ENCODE data around the gene GHSR.

The GHSR gene

DNA sequence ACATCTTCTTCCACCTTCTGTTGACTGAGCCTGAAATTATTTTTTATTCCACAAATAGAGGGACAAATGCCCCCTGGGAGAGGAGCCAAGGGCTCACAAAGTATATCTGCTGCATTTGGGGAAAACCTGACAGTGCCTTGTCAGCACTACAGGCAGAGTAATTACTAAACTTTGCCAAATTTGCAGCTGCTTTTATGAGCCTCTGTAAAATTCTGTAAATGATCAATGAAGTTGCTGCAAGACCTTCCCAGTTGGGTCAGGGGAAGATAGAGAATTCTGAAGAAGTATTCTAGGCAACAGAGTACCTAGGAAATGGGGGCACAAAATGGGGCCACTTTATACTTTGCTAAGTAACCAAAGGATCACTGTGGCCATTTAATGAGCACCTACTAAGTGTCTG, 10.5 kb downstream of the GHSR start:
- no peak for DNase-seq

DNA sequence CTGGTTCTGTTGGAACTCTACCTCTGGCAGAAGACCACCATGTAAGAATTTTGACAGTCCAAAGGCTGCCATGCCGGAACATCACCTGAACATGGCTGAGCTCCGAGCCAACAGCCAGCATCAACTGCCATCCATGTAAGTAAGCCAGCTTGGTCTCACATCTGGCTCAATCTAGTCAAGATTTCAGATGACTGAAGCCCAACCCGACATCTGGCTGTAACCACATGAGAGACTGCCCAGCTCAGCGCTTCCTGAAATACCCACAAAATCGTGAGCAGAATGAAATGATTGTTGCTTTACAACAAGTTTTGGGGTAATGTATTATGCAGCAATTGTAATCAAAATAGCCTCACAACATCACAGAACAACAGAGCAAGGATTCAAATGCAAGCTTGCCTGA, 32.9 kb downstream of the GHSR start:
- no peak for DNase-seq

DNA sequence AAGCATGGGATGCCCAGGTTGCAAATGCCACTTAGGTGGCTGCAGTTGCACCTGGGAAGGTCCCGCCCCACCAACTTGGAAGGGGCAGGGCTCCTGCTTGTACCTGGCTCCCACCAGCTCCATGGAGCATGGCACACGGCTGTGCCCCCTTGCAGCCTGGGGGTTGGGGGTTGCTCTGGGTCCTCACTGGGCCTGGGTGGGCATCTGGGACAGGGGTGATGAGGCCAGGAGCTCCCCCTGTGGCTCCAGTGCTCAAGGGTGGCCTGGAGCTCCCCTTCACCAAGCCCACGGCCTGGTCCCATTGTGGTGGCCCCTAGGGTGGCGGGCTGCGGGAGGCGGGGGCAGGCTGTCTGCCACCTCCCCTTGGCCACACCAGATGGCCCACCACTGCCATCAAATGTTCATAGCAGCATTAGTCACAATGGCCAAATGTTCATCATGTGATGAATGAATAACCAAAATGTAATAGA, 36.7 kb downstream of the GHSR start:
- DNase-seq = no peak

DNA sequence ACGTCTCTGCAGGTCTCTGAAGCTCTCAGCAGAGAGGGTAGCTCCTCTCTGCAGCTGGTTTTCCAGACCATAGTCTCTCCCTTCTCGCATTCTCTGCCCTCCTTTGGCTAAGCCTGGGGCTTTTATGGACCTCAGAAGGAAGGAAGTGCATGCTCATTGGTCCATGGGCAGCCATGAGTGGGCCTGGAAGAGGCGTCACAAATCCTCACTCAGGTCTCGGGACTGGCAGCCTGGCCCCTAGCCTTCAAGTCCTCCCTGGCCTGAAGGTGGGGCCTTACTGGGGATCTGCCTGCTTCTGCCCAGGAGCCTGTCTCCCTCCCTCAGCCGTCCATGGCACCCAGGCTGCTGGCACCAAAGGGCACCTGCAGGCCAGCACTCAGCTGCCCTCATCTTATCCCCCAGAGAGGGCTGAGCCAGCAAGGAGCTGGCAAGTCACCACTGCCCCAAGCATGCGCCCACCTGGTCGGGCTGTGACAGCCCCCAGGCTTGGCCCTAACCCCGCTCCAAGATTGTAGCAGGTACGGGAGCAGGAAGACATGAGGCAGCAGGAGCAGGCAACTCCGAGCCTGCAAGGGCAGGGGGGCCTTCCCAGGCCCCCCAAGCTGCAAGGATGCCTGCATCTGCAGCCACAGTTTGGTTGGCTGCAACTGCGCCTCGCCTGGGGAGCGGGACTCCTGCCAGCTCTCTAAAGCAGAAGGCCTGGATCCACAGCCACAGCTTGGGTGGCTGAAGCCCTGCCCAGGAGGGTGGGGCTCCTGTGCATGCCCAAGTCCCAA, 37.4 kb downstream of the GHSR start:
- DNase-seq = no peak

DNA sequence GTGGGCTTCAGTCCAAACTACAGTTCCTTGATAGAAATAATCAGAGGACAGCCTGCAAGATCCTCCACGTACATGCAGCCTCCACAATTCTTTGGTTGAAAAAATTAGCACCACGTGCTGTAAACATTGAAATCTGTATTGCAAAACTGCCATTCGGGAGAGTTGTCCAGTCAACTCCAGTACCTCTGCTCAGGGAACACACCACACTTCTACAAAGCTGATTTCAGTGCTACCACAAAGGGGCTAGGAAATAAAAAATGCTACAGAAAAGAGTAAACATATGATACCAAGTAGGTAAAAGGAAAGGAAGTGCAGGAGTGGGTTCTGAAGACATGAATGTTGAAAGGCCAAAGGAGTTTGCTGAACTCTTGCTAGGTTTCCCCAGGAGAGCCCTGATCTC, 40.4 kb downstream of the GHSR start:
- DNase-seq = no peak

DNA sequence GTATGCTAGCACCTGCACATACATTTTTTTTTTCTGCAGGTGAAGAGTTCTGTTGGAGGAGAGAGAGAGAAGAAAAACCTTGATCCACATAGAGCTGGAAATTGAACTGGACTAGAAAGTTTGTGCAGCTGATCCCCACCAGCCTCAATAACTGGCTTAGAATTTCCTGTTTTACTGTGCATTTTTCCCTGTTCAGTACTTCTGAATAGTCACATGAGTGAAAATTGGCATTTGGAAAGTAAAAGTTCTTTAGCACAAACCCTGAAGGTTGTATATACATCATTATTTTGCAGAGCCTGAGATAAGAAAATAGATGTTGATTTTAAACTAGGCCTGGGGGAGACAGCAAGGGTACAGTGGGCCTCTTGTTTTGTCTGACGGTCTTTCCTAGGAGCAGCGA, 42.3 kb downstream of the GHSR start:
- DNase-seq = no peak

DNA sequence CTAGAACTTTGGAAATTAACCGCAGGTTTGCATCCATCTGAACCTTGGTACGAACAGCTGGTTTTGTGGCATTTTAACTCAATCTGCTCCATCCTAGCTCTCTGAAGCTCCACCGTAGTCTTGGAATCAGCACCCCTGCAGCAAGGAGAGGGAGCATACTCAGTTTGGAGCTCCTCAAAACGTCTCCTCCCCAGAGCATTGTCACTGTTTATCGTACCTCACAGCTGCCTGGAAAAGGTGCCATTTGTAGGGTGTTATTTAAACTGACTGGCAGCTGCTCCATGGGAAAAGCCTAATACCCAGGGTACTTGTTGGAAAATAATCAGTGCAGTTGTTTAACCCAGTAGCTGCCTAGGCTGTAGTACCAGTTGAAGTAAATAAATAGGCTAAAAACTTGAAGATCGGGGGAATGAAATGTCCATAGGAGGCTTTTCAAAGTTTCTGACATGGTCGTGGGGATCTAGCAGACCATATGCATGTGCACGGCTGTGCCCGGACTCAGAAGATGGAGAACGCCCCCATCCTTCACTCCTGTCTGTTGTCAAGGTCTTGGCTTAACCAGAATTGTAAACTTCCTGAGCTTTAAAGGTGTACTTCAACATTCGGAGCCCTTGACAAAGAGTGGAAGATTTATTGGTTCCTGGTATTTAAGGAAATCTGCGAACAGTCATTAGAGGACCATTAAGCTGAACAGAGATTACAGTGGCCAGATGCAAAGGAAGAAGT, 43.9 kb downstream of the GHSR start:
- DNase-seq = no peak

DNA sequence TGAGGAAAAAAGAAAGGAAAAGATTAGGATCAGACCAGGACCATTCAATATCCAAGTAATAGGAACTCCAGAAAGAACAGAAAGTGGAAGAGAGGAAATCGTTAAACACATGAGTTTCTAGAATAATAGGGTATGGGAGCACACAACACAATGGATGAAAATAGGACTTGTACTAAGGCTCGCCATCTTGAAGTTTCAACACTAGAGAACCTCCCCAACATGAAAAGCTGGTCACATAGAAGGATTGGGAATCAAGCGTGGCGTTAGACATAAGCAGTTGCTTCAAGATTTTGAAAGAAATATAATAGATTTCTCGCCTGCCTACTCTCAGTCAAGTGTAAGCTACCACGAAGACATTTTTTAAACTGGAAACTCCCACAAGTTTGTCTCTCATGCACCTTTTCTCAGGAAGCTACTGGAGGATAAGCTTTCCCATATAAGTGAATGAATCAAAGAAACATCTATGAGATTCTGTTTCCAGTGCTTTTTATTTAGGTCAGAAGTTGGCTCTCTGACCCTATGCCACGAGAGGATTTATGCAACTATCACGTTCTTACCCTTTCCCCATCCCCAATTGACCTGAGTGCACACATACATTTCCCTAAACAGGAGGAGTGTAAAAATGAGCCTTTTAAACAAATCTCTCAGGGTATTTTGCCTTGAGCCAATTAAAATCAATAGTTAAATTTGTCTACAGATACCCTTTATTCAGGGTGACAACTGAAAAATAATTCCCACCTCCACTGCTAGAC, 45.2 kb downstream of the GHSR start:
- no peak for DNase-seq

DNA sequence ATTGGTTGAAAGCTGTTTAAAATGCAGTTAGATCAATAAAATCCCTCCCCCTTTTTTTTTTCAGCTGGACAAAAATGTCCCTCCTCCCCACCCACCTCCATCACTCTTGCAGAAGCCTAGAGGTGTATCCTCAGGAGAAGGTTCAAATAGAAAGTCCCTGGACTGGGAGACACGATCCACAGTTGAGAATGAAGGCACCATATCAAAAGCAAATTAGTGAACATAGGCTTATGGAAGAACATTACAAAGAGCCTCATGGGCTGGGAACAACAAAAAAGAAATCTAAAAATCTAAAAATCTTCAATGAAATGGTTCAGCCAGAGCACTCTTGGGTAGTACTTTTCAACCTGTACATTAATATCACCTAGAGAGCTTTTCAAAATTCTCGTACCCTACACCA, 46.2 kb downstream of the GHSR start:
- DNase-seq = no peak

DNA sequence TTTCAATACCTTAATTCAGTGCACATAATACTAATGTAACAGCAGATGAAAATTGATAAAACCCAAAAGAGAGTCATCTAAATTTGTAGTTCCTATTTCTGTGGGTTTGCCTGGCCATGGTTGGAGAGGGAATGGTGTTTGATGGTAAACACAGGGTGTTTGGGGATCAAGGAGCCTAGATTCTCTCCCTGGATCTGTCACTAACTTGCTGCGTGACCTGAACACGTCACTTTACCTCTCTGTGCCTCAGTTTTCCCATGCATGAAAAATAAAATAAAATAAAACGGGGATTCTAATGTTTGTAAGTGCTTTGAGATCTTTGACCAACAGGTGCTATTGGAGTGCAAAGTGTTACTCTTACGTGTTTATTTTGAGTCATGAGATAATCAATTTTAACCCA, 49.8 kb downstream of the GHSR start:
- DNase-seq = no peak

DNA sequence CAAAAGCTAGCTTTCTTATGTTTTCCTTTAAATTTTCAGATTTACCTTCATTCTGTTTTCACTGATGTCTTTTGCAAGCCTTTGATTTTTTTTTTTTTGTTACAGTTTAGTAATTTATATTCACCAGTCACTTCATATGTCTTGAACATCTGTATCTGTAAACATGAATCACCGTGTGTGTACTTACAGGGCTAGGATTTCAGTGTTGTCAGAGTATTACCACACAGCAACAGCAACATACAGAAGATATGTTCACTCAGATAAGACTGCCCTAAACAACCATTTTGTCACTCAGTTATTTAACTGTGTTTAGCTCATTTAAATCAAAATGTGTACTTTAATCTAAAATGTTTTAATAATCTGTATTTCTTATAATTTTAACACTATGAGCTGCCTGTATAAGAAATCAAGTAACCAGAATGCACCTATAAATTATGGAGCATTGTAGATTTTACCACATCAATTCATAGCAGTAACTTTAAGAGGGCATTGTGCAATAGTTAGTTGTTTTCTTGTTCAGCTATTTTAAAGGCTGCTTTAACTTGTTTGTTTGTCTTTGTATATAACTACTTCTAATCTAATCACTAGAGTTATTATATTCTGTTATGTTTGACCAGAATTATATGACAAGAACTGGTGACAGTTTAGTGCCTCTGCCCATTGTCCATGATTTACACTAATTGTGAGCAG, 50.4 kb downstream of the GHSR start:
- no peak for DNase-seq

DNA sequence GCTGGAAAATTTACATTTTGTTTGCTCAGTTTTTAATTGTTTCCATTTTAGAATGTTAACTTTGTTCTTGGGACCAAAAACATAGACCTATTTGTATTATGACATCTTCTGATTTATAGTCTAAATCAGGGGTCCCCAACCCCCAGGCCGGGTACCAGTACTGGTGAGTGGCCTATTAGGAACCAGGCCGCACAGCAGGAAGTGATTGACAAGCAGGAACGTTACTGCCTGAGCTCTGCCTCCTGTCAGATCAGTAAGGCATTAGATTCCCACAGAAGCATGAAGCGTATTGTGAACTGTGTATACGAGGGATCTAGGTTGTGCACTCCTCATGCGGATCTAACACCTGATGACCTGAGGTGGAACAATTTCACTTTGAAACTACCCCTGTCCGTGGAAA, 51.9 kb downstream of the GHSR start:
- DNase-seq = no peak

DNA sequence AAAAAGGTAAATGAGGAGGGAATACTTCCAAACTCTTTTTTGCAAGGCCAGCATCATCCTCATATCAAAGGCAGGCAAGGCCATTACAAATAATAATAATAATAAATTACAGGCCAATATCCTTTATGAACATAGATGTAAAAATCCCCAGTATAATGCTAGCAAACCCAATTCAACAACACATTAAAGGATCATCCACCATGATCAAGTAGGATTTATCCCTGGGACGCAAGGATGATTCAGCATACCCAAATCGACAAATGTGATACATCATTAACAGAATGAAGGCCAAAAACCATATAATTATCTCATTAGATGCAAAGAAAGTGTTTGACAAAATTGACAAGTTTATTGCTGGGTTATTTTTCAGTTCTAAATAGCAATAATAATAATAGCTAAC, 53.6 kb downstream of the GHSR start:
- DNase-seq = no peak
